ENCODE data around the gene TMX2. TPM values are rescaled to one million over a fixed set of nuclear protein-coding genes. Genes with fewer than 3 reads are reported as not detected.

The TMX2 gene
- total RNA-seq, 3 donors from 2014 or later (not counting 1 experiment from before 2014, with no cell fraction given), result 43.6 to 70.4 (median 45.7) TPM

DNA sequence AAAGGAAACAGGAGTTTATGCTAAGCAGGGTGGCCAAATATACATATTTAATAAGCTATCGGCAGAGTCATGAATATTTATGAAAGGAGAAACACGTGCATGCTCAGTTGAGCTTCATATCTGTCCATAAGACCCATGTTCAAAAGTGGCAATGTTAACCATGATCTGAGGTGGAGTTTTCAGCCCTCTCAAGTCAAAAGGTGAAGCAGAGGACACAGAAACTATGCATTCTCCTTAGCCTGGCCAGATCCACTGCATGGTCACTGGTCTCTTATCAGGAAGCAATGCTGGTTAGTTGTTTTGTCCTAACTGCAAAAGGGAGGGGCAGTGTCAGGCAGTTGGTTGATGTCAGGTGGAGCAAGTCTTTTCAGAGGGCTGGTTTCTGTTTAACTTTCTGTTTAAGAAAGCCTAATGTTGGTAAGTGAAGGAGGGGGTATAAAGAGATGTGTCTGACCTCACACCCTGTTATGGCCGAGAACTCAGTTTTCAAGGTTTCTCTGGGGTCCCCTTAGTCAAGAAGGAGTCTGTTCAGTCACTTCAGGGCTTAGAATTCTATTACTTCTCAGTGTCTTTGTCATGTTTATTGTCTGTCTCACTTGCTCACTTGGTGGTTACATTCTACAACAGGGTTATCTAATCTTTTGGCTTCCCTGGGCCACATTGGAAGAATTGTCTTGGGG is 23.4 kb downstream of the TMX2 start:
- Histone ChIP-seq H3K9me3 (ENCODE audit: control insufficient read depth, insufficient read depth, low read length) (no peaks in the 10 kb centered on the region), H3K4me1 (ENCODE audit: control insufficient read depth, insufficient read depth, low read length) (peaks cover under 1% of the 10 kb centered on the region), H3K27me3 (ENCODE audit: control insufficient read depth, insufficient read depth, low read length) (no peaks in the 10 kb centered on the region), H3K27ac (ENCODE audit: low read length) (no peak overlapping the region), H3K36me3 (ENCODE audit: control insufficient read depth, insufficient read depth, low read length) (peaks cover 13% of the 10 kb centered on the region), H3K4me3 (ENCODE audit: low read length) (no peak overlapping the region)
- intact Hi-C loops (cut with micrococcal nuclease), result no loop called here
- Mint-ChIP-seq H3K36me3 (no peaks in the 10 kb centered on the region), H3K4me3 (no peak overlapping the region), H3K27me3 (ENCODE audit: low read depth in 2 of 2) (no peaks in the 10 kb centered on the region), H3K9me3 (no peaks in the 10 kb centered on the region), H3K4me1 (peaks cover 6 to 8% of the 10 kb centered on the region in 2 donors), H3K27ac (no peak overlapping the region)
- TF ChIP-seq, protein P1, sequence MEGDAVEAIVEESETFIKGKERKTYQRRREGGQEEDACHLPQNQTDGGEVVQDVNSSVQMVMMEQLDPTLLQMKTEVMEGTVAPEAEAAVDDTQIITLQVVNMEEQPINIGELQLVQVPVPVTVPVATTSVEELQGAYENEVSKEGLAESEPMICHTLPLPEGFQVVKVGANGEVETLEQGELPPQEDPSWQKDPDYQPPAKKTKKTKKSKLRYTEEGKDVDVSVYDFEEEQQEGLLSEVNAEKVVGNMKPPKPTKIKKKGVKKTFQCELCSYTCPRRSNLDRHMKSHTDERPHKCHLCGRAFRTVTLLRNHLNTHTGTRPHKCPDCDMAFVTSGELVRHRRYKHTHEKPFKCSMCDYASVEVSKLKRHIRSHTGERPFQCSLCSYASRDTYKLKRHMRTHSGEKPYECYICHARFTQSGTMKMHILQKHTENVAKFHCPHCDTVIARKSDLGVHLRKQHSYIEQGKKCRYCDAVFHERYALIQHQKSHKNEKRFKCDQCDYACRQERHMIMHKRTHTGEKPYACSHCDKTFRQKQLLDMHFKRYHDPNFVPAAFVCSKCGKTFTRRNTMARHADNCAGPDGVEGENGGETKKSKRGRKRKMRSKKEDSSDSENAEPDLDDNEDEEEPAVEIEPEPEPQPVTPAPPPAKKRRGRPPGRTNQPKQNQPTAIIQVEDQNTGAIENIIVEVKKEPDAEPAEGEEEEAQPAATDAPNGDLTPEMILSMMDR (IDR thresholded peaks at IDR 0.05), result no peak
- DNase-seq, result no peak
- 92% methylated on average over 3 of the region's 3 CpGs for WGBS (ENCODE audit: insufficient coverage)
- no peak for ATAC-seq

GRCh38 chr11:57741132-57742086 is 29.0 kb downstream of the TMX2 start, which contains the start of gene SELENOH:
Gene SELENOH (plus strand): TSS chr11:57741491. CDS start chr11:57741596, 105 bp downstream.
- peak; percentile 84 to 91 (median 86) for ATAC-seq
- no peaks in the 10 kb centered on the region for H3K27me3 Mint-ChIP-seq (ENCODE audit: low read depth in 2 of 2)
- no peaks in the 10 kb centered on the region for H3K9me3 Mint-ChIP-seq
- H3K36me3 Mint-ChIP-seq, result no peaks in the 10 kb centered on the region
- H3K4me3 ChIP-seq (ENCODE audit: low read length), result peak within 1 kb of the TSS; percentile 94
- H3K4me1 Mint-ChIP-seq, result peaks cover 18 to 30% of the 10 kb centered on the region in 2 donors
- H3K4me3 Mint-ChIP-seq, result peak within 1 kb of the TSS; percentile 99
- H3K27me3 ChIP-seq (ENCODE audit: control insufficient read depth, insufficient read depth, low read length), result no peaks in the 10 kb centered on the region
- H3K27ac Mint-ChIP-seq, result peak within 1 kb of the TSS; percentile 99
- peak; percentile 81 to 96 for DNase-seq
- H3K9me3 ChIP-seq (ENCODE audit: control insufficient read depth, insufficient read depth, low read length), result no peaks in the 10 kb centered on the region
- peaks cover 17% of the 10 kb centered on the region for H3K4me1 ChIP-seq (ENCODE audit: control insufficient read depth, insufficient read depth, low read length)
- intact Hi-C loops (cut with micrococcal nuclease), result loop anchor here (1.0 to 2.0 kb wide), 6 partner anchors 29 to 837 kb away; partner anchors contain the start of genes MED19, TIMM10, TMX2 and ZFP91
- TF ChIP-seq, protein P1 (IDR thresholded peaks at IDR 0.05), result no peak
- peaks cover 45% of the 10 kb centered on the region for H3K36me3 ChIP-seq (ENCODE audit: control insufficient read depth, insufficient read depth, low read length)
- H3K27ac ChIP-seq (ENCODE audit: low read length), result peak within 1 kb of the TSS; percentile 97
- under 1% methylated on average over 75 of the region's 75 CpGs for WGBS (ENCODE audit: insufficient coverage)

DNA sequence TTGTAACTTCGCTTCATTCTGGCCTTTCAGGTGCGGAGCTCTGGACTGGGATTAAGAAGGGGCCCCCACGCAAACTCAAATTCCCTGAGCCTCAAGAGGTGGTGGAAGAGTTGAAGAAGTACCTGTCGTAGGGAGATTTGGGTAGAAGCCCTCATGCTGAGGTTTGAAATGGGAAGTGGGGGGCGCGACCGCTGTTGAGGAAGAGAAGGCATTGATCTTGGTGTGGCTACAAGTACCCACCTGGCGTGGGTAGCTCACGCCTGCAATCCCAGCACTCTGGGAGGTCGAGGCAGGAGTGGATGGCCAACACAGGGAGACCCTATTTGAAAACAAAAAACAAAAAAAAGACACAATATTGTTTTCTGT is 29.7 kb downstream of the TMX2 start:
- Mint-ChIP-seq H3K36me3 (no peaks in the 10 kb centered on the region), H3K4me1 (peaks cover 18 to 33% of the 10 kb centered on the region in 2 donors), H3K4me3 (peak overlapping the region; percentile 99), H3K27ac (peak overlapping the region; percentile 99), H3K9me3 (no peaks in the 10 kb centered on the region), H3K27me3 (ENCODE audit: low read depth in 2 of 2) (no peaks in the 10 kb centered on the region)
- Histone ChIP-seq H3K9me3 (ENCODE audit: control insufficient read depth, insufficient read depth, low read length) (no peaks in the 10 kb centered on the region), H3K27ac (ENCODE audit: low read length) (peak overlapping the region; percentile 97), H3K36me3 (ENCODE audit: control insufficient read depth, insufficient read depth, low read length) (peaks cover 51% of the 10 kb centered on the region), H3K27me3 (ENCODE audit: control insufficient read depth, insufficient read depth, low read length) (no peaks in the 10 kb centered on the region), H3K4me3 (ENCODE audit: low read length) (peak overlapping the region; percentile 94), H3K4me1 (ENCODE audit: control insufficient read depth, insufficient read depth, low read length) (peaks cover 17% of the 10 kb centered on the region)
- ATAC-seq (no peak), DNase-seq (no peak)
- WGBS (ENCODE audit: insufficient coverage), result under 1% methylated on average over 10 of the region's 10 CpGs
- intact Hi-C loops (cut with micrococcal nuclease), result no loop called here
- TF ChIP-seq, protein P1 (IDR thresholded peaks at IDR 0.05), result no peak
